H1 (cell line): Measurements from ENCODE around the gene HSD11B1L. TPM values are rescaled to one million over a fixed set of nuclear protein-coding genes. Genes with fewer than 3 reads are reported as not detected.

Experiments
- ATF2 ChIP-seq: IDR thresholded peaks from 2 replicates; pipeline ENCODE4 v1.6.1; 2012; ENCODE audit warnings: low read length, inconsistent platforms
- CBX8 ChIP-seq: fragments of 300-800, 300-1000 bp; sonication (generic); IDR thresholded peaks from 2 replicates; pipeline ENCODE4 v1.7.1; 2016; ENCODE audit warnings: low read depth, low read length, borderline replicate concordance
- polyA plus RNA-seq, 7 experiments: library from polyadenylated mRNA; depleted of rRNA in 3 of 7; stranded (reverse) in 5 of 7; unstranded in 2 of 7; fragments of >200 nt in 5 of 7; fragments of 200-250 nt in 2 of 7; gene quantifications; 1 replicate in 5 of 7; 2 replicates in 1 of 7; 4 replicates in 1 of 7; pipeline versions ENCODE4 v1.2.1 to v1.2.3, GENCODE V29; 2011 to 2013; ENCODE audit warnings: missing spikeins in 2 of 7, mixed read lengths in 2 of 7
- total RNA-seq: library from RNA; stranded (reverse); fragmentation: NEBNext Ultra II Directional; extraction: Animal tissue kit (Norgen Biotek cat#: 25700); gene quantifications from 2 replicates; pipeline ENCODE4 v1.2.1, GENCODE V29; 2021

The HSD11B1L gene
- total and polyA plus RNA-seq, 2 of the 8 experiments (the other 6 are each of a cell fraction or from before 2014, with no cell fraction given) = 8.2 to 20.6 TPM

DNA sequence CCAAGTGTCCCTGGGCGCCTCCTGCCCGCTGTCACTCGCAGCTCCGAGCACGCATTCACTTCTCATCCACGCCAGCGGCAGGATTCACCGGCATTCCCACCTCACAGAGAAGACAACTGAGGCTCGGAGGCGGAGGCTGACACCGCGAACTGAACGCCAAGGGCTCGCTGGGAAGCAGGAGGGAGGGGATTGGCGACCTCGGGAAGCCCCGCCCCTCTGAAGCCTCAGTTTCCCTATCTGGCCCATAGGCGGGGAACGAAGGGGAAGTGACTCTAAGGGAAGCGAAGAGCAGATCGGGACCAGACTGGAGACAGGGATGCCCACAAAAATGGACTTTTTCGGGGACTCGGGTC lies 767 bp upstream of the HSD11B1L start (continued):
- TF ChIP-seq ATF2 = no peak
- no peak for TF ChIP-seq CBX8
- TF ChIP-seq, all 59 proteins: peak for 3
